HCT116 (cell line): ENCODE data around the gene ADGRE1.

Experiments used
- EZH2 ChIP-seq: fragments of 200-600 bp; sonication (generic); IDR thresholded peaks from 2 replicates; pipeline ENCODE4 v1.6.1; 2017; ENCODE audit warnings: antibody characterized with exemption, mixed run types
- EZH2phosphoT487 ChIP-seq: fragments of 200-600 bp; IDR thresholded peaks from 2 replicates; pipeline ENCODE4 v1.6.1; 2018; ENCODE audit warnings: antibody characterized with exemption, borderline replicate concordance
- MAX ChIP-seq: IDR thresholded peaks from 2 replicates; pipeline ENCODE4 v1.6.1; 2012
- POLR2A ChIP-seq: IDR thresholded peaks from 2 replicates; pipeline ENCODE4 v1.7.0; 2011; ENCODE audit warnings: borderline replicate concordance; ENCODE audit not compliant: insufficient read depth, insufficient read length; ENCODE audit errors: extremely low read depth
- REST ChIP-seq: IDR thresholded peaks from 2 replicates; pipeline ENCODE4 v1.6.1; 2012; ENCODE audit warnings: low read depth
- SP1 ChIP-seq: IDR thresholded peaks from 2 replicates; pipeline ENCODE4 v1.6.1; 2012; ENCODE audit warnings: low read depth
- YY1 ChIP-seq: IDR thresholded peaks from 2 replicates; pipeline ENCODE4 v1.6.1; 2011; ENCODE audit warnings: low read length, low read depth, moderate library complexity, mild to moderate bottlenecking; ENCODE audit not compliant: insufficient replicate concordance; ENCODE audit errors: extremely low read depth
- ZFX ChIP-seq: fragments of 450-650 bp; IDR thresholded peaks from 2 replicates; pipeline ENCODE4 v1.6.1; 2017
- TF ChIP-seq, protein P1 (sequence below), 3 experiments: fragments of 200-600 bp in 1 of 3; sonication (generic) in 1 of 3; IDR thresholded peaks in 2 of 3; conservative IDR thresholded peaks in 1 of 3; 2 replicates each; pipeline ENCODE4 v1.5.1; 2012 to 2017; ENCODE audit warnings: low read depth in 2 of 3, low read length in 2 of 3, antibody characterized with exemption in 1 of 3, borderline replicate concordance in 1 of 3, control low read depth in 1 of 3, mild to moderate bottlenecking in 1 of 3, mixed read lengths in 1 of 3, mixed run types in 1 of 3, moderate library complexity in 1 of 3; ENCODE audit not compliant: insufficient read depth in 1 of 3

GRCh38 chr19:6948884-6949283 is 61.5 kb downstream of the ADGRE1 start:
- TF ChIP-seq, protein P1, sequence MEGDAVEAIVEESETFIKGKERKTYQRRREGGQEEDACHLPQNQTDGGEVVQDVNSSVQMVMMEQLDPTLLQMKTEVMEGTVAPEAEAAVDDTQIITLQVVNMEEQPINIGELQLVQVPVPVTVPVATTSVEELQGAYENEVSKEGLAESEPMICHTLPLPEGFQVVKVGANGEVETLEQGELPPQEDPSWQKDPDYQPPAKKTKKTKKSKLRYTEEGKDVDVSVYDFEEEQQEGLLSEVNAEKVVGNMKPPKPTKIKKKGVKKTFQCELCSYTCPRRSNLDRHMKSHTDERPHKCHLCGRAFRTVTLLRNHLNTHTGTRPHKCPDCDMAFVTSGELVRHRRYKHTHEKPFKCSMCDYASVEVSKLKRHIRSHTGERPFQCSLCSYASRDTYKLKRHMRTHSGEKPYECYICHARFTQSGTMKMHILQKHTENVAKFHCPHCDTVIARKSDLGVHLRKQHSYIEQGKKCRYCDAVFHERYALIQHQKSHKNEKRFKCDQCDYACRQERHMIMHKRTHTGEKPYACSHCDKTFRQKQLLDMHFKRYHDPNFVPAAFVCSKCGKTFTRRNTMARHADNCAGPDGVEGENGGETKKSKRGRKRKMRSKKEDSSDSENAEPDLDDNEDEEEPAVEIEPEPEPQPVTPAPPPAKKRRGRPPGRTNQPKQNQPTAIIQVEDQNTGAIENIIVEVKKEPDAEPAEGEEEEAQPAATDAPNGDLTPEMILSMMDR (IDR thresholded peaks at IDR 0.05 in 2 of 3, conservative IDR thresholded peaks at IDR 0.05 in 1 of 3; ENCODE audit: borderline replicate concordance in 1 of 3, insufficient read depth in 1 of 3, low read depth in 2 of 3, low read length in 2 of 3) = no peak
- TF ChIP-seq SP1 (no peak), EZH2phosphoT487 (no peak), REST (no peak), POLR2A (no peak), ZFX (no peak), EZH2 (no peak), YY1 (no peak), MAX (no peak)
